Lower lobe of right lung (tissue), 2 donors: ENCODE results near the gene ADIPOR2. TPM values are rescaled to one million over a fixed set of nuclear protein-coding genes. Genes with fewer than 3 reads are reported as not detected.

Source experiments
- ATAC-seq, 2 donors: fragments of 200-7000 bp; cut with Tn5 transposase; one replicate each; pipeline ENCODE4 v1.9.1; 2020 to 2022; ENCODE audit warnings: mild to moderate bottlenecking in 2 of 2, moderate library complexity in 2 of 2
- DNase-seq: peaks from one replicate; pipeline ENCODE4 v3.0.0-alpha.2; 2020
- H3K27ac ChIP-seq: fragments of 200-600 bp; one replicate; pipeline ENCODE4 v1.8.0; 2022
- H3K27me3 ChIP-seq: fragments of 200-600 bp; one replicate; pipeline ENCODE4 v1.8.0; 2022; ENCODE audit warnings: low read depth
- H3K36me3 ChIP-seq: fragments of 200-600 bp; one replicate; pipeline ENCODE4 v1.8.0; 2022; ENCODE audit warnings: mild to moderate bottlenecking
- H3K4me1 ChIP-seq: fragments of 200-600 bp; one replicate; pipeline ENCODE4 v1.8.0; 2022
- H3K4me3 ChIP-seq: fragments of 200-600 bp; one replicate; pipeline ENCODE4 v1.8.0; 2022; ENCODE audit warnings: mild to moderate bottlenecking
- H3K9me3 ChIP-seq: fragments of 200-600 bp; one replicate; pipeline ENCODE4 v1.8.0; 2022
- intact Hi-C: fragments of 100-400 bp; cut with DNase I; formaldehyde crosslinking; loops from one replicate; pipeline ENCODE4 v1.11.0; 2022
- total RNA-seq: library from RNA; stranded (reverse); fragmentation: NEBNext Ultra II Directional; extraction: Animal tissue kit (Norgen Biotek cat#: 25700); gene quantifications from one replicate; pipeline ENCODE4 v1.2.1, GENCODE V29; 2021
- TF ChIP-seq, protein P1 (sequence below): fragments of 200-600 bp; IDR thresholded peaks from one replicate; pipeline ENCODE4 v1.8.0; 2022; ENCODE audit warnings: antibody characterized with exemption, mild to moderate bottlenecking
- donor health status: DM: no; HTN: yes; CAD: no; lungs with severe emphysema.

ADIPOR2 gene
- total RNA-seq, 1 donor from 2014 or later: 83.8 TPM

GRCh38 chr12:1821805-1822204, 130.9 kb downstream of the ADIPOR2 start:
- TF ChIP-seq, protein P1, sequence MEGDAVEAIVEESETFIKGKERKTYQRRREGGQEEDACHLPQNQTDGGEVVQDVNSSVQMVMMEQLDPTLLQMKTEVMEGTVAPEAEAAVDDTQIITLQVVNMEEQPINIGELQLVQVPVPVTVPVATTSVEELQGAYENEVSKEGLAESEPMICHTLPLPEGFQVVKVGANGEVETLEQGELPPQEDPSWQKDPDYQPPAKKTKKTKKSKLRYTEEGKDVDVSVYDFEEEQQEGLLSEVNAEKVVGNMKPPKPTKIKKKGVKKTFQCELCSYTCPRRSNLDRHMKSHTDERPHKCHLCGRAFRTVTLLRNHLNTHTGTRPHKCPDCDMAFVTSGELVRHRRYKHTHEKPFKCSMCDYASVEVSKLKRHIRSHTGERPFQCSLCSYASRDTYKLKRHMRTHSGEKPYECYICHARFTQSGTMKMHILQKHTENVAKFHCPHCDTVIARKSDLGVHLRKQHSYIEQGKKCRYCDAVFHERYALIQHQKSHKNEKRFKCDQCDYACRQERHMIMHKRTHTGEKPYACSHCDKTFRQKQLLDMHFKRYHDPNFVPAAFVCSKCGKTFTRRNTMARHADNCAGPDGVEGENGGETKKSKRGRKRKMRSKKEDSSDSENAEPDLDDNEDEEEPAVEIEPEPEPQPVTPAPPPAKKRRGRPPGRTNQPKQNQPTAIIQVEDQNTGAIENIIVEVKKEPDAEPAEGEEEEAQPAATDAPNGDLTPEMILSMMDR: no peak
- intact Hi-C loops: no loop called here
- no peak overlapping the region for H3K4me3 ChIP-seq
- H3K27me3 ChIP-seq: peaks cover 56% of the 10 kb centered on the region
- H3K36me3 ChIP-seq: no peaks in the 10 kb centered on the region
- ATAC-seq: no peak
- H3K27ac ChIP-seq: no peak overlapping the region
- peaks cover 6% of the 10 kb centered on the region for H3K4me1 ChIP-seq
- no peaks in the 10 kb centered on the region for H3K9me3 ChIP-seq
- DNase-seq: no peak

DNA sequence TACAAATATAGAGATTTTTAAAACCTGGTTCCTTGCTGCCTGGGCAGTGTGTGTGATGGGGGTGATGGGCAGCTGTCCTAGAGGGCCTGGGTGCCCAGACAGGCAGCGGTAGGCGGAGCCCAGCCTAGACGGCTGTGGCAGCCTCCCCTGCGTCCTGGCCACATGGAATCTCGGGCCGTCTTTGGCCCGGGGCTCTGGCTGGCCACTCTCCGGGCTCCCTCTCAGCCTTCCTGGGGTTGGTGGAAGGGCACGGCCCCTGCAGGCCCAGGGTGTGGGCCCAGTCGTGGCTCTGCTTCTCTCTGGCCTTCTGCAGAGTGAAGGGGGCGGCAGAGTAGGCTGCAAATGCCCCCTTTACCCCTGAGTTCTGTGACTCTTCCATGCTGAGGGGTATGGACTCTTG, 131.8 kb downstream of the ADIPOR2 start:
- ATAC-seq (no peak), DNase-seq (no peak)
- Histone ChIP-seq H3K4me3 (no peak overlapping the region), H3K36me3 (no peaks in the 10 kb centered on the region), H3K4me1 (peaks cover 6% of the 10 kb centered on the region), H3K9me3 (no peaks in the 10 kb centered on the region), H3K27ac (no peak overlapping the region), H3K27me3 (peaks cover 55% of the 10 kb centered on the region)
- TF ChIP-seq, protein P1: no peak
- intact Hi-C loops: no loop called here

DNA sequence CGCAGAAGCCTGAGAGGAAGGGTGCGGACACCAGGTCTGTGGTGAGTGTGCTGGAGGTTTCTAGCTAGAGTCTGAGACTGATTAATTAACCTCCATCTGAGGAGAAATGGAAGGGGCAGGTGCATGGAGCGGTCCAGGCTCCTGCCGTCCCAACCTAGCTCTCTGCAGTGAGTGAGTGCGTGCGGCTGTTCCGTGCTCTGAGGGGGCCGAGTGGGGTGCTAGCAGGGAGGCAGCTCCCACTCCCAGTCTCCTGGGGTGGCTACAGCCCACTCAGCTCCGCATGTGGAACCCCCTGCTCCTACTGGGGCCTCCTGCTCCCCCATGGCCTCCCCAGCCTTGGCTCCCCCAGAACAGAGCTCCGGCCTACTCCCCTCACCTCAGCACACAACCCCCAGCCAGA, 132.4 kb downstream of the ADIPOR2 start:
- Histone ChIP-seq H3K4me3 (no peak overlapping the region), H3K4me1 (peaks cover 6% of the 10 kb centered on the region), H3K27me3 (peaks cover 61% of the 10 kb centered on the region), H3K27ac (no peak overlapping the region), H3K36me3 (no peaks in the 10 kb centered on the region), H3K9me3 (no peaks in the 10 kb centered on the region)
- ATAC-seq: no peak
- intact Hi-C loops: no loop called here
- TF ChIP-seq, protein P1: no peak
- no peak for DNase-seq

- Histone ChIP-seq H3K9me3 (no peaks in the 10 kb centered on the region), H3K4me3 (no peak overlapping the region), H3K27ac (no peak overlapping the region), H3K36me3 (no peaks in the 10 kb centered on the region), H3K4me1 (no peaks in the 10 kb centered on the region), H3K27me3 (peaks cover 56% of the 10 kb centered on the region)
- no peak for DNase-seq
- ATAC-seq: no peak
- TF ChIP-seq, protein P1: no peak
- intact Hi-C loops: no loop called here
Observed at GRCh38 chr12:1825382-1826102, 134.7 kb downstream of the ADIPOR2 start.

DNA sequence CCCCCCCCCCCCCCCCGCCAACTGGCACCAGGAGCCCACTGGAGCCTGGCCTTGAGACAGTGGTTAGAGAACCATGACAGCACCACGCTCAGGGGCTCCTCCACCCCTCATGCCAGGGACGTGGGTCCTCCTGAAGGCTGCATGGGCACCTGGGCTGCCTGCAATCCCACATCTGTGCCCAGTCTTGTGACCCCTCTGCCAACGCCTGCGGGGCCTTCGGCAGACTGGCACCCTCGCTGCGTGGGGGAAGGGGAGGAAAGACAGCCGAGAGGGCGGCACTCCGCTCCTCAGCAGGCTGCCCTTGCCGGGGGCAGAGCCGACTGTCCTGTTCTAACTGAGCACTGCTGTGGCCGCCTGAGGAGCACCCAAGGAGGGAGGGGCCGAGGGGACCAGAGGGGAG, 135.5 kb downstream of the ADIPOR2 start:
- no peak overlapping the region for H3K4me3 ChIP-seq
- H3K27me3 ChIP-seq: peaks cover 56% of the 10 kb centered on the region
- H3K27ac ChIP-seq: no peak overlapping the region
- no peak for ATAC-seq
- H3K4me1 ChIP-seq: no peaks in the 10 kb centered on the region
- no peak for DNase-seq
- intact Hi-C loops: no loop called here
- no peaks in the 10 kb centered on the region for H3K9me3 ChIP-seq
- H3K36me3 ChIP-seq: no peaks in the 10 kb centered on the region
- TF ChIP-seq, protein P1: no peak
